ENCODE data around the gene ST6GAL2.

The ST6GAL2 gene

GRCh38 chr2:106885971-106886915 is at the start of gene ST6GAL2:
TSS of gene ST6GAL2 (minus strand) at chr2:106886167. CDS start at chr2:106843977, 42,190 bp downstream.
- no peak for DNase-seq (ENCODE audit: low read depth)

GRCh38 chr2:106932644-106933043 is 46.7 kb upstream of the ST6GAL2 start:
- DNase-seq (ENCODE audit: low read depth) = no peak

DNA sequence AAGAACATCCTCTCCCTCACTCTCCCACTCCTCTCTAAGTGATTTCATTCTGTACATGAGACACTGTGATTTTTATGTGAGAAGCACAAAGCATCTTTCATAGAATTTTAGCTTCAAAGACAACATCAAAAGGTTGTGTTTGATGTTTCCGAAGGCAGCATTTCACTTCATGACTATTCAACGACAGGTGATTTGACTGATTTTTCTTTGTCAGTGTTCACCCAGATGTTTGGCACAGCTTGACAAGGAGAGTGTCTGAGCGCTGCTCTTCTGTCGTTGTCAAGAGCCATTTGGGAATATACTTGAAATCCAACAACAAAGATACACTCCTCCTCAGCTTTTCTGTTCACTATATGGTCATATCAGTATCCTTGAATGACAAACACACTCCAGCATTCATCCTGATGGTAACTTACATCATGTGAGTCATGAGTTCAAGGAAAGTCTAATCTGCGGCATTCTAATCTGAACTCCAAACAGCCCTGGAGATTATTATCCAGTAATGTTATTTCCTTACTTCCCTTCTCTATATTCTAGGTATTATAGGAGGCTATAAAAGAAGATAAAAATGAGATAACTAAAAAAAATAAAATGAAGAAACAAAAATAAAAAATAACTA is 45.9 kb upstream of the ST6GAL2 start:
- DNase-seq (ENCODE audit: low read depth) = no peak

- DNase-seq (ENCODE audit: low read depth) = no peak
Observed at GRCh38 chr2:106921451-106921850, 35.5 kb upstream of the ST6GAL2 start.

- no peak for DNase-seq (ENCODE audit: low read depth)
Observed at GRCh38 chr2:106919012-106919411, 33.0 kb upstream of the ST6GAL2 start.

DNA sequence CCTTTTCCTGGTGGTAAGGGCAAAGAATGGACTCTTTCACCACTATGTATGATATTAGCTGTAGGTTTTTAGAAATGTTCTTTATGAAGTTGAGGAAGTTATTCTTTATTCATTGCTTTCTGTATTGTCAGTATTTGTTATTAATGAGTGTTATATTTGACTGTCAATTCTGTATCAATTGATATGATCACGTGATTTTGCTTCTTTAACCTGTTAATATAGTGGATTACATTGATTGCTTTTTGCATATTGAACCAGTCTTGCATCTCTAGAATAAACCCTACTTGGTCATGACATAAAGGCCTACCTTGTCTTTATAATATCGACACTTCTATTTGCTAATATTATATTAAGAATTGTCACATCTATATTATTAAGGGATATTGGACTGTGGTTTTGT is 18.3 kb upstream of the ST6GAL2 start:
- DNase-seq (ENCODE audit: low read depth) = no peak

DNA sequence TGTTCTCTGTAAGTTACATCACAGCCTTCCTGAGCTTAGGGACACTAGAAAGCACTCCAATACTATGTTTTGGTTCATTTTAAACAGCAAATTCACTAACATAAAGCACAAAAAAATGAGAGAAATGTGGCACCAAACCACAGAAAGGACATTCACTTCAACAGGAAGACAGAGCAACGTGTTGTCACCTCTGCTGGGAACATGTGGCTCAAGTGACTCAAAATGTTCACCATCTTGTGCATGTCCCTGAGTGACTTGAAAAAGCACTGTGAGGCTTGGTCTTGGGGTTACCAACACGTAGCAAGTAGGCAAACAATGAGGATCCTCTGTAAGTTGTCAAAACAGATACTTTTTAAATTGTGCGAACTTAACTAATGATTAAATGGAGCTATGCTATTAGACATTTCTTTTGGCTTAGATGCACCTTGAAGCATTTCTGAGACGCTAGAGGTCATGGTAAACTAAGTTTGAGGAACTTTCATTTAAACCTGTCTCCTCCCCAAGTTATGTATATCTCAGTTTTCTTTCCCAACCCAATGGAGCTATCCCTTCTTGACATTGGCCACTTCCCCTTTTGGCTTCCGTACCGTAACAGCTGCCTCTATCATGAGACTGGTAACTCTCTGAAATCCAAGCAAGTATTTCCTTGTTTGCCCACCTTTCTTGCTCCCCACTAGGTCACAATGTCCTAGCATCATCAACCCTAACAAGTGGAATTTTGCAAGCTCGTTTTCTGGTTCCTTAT is 14.0 kb upstream of the ST6GAL2 start:
- no peak for DNase-seq (ENCODE audit: low read depth)

- no peak for DNase-seq (ENCODE audit: low read depth)
Observed at GRCh38 chr2:106894545-106894944, 8.6 kb upstream of the ST6GAL2 start.

- DNase-seq (ENCODE audit: low read depth) = no peak
Observed at GRCh38 chr2:106892048-106892447, 6.1 kb upstream of the ST6GAL2 start.

DNA sequence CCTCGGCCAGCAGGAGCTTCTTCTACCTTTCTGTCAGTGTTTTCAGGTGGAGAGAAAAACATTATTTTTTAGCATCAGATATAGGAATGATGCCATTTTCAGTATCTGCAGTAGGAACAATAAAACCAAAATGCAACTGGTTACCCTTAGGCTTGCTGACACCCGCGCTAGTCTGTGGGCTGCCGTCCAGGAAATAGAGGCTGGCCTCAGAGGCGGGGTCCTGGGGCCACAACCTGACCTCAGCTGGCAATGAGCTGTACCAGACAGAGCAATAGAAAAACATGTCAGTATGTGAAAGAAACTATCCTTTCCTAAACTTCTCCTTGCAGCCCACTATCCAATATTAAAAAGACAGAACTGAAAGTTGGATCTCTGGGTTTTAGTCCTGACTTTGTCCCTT is 4.6 kb upstream of the ST6GAL2 start:
- no peak for DNase-seq (ENCODE audit: low read depth)

DNA sequence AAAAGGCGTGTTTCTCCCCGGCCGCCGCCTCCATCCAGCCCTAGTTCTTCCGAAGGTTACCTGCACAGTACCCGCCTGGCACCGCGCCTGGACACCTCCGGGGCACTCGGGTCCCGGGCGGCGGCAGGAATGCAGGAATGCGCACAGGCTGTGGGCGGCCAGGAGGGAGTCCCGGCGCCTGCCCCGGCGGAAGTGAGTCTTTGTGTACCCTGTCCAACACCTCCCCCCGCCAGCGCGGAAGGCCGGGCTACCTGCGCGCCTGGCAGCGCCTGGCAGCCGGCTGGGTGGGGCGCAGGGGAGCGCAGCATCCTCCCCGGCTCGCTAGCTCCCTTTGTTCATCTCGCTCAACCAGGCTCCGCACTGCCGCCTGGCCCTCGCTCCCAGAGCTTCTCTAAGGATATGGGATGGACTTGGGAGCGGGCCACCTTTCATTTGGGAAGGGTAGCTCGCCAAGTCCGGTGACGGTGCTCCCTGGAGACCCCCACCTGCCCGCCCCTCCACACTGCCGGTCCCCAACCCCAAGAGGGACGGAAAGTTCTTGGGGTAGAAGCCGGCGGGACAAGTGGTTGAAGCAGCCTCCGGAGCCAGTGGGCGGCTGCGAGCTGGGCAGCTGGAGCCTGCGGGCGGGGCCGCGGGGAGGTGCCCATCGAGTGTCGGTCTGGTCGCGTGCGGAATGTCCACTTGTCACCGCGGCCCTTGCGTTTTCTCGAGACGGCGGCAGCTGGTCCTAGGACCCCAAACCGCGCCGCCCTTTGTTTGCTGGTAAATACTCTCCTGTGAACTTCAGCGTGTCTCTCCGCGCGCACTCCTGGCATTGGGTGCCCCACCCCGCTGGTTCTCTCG is 1.2 kb upstream of the ST6GAL2 start:
- DNase-seq (ENCODE audit: low read depth) = no peak

DNA sequence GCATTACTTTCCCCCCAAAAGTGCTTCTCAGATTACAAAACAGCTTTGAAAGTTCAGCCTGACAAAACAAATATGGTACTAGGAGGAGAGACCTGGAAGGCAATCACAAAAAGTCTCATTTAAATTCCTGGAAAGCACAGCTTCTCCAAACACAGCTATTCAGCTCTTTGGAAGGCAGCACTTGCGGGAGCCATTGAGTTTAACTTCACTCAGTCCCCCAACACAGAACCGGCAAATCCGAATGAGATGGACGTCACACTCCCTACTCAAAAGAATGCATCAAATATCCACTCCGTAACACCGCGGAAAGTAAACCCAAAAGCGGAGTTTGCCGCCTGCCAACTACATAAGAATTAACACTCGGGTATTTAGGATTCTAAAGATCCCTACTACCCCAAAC is 638 bp downstream of the ST6GAL2 start:
- no peak for DNase-seq (ENCODE audit: low read depth)

GRCh38 chr2:106882673-106883072 is 3.3 kb downstream of the ST6GAL2 start:
- no peak for DNase-seq (ENCODE audit: low read depth)

DNA sequence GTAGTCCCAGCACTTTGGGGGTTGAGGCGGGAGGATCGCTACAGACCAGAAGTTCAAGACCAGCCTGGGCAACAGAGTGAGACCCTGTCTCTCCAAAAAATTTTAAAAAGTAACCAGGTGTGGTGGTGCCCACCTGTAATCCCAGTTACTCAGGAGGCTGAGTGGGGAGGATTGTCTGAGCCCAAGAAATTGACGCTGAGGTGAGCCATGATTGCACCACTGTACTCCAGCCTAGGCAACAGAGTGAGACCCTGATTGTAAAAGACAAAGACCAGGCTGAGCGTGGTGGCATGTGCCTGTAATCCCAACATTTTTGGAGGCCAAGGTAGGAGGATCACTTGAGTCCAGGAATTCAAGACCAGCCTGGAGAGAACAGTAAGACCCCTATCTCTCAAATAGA is 7.8 kb downstream of the ST6GAL2 start:
- no peak for DNase-seq (ENCODE audit: low read depth)

DNA sequence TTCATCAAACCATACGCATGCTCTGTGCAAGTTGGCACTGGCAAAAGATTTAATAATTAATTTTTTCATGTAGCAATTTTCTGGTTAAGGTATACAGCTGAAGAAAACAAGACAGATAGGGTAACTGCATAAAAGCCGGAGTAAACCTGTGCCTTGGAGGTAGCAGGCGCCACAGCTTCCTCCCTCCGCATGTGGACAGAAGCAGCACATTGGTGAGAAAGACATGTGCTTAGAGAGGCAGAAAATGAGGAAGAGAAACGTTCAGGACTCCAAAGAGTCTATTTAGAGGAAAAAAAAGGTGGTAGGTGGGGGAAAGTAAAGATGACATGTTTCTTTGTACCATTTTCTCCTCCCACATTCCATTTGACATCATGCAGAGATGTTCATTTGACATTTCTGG is 9.3 kb downstream of the ST6GAL2 start:
- DNase-seq (ENCODE audit: low read depth) = no peak

DNA sequence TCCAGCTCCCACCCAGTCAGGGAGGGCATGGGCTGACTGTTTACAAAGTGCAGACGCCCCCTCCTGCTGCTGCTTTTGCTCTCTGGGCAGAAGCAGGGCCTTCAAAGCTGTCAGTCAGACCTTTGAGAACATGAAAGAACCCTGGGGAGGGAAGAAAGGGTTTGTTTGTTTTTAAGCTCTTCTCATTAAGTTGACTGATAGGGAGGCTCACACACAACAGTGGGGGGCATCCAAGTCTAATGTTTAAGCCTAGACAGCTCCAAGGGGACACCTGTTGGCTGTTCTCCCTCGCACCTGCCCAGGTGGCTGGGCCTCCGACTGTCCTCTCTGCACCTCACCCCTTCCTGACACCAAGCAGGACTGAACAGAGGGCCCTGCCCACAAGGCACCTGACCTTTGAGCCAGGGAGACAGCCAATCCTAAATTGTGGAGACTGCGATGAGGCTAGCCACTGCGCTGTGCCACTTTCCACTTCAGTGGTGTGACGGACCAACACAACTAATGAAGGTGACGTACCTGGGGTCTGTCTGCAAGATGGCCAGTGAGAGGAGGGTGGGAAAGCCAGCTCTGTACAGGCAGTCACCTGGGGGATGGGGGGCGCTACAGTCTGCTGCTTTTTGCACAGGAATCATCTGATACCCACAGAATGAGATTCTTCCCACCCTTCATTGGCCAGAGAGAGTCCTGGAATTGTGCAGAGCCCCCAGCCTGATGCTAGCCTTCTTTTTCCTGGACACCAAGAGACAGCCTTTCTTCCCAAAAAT is 16.3 kb downstream of the ST6GAL2 start:
- DNase-seq (ENCODE audit: low read depth) = no peak

DNA sequence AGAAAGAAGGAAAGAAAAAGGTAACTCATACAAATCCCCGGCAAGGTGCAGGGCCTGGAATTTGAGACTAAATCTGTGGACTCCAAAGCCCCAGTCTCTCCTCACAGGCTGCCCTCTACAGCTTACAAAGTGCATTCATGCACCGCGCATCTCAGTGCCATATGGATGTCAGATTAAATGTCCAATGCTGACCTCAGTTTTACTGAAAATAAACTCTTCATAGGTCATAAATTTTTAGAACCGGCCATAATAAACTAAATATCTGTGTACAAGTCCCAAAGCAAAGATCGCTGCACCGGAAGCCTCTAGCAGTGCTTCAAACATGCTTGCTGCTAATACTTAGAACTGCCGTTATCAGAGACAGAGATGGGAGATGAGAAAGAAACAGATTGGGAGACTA is 17.7 kb downstream of the ST6GAL2 start:
- DNase-seq (ENCODE audit: low read depth) = no peak

DNA sequence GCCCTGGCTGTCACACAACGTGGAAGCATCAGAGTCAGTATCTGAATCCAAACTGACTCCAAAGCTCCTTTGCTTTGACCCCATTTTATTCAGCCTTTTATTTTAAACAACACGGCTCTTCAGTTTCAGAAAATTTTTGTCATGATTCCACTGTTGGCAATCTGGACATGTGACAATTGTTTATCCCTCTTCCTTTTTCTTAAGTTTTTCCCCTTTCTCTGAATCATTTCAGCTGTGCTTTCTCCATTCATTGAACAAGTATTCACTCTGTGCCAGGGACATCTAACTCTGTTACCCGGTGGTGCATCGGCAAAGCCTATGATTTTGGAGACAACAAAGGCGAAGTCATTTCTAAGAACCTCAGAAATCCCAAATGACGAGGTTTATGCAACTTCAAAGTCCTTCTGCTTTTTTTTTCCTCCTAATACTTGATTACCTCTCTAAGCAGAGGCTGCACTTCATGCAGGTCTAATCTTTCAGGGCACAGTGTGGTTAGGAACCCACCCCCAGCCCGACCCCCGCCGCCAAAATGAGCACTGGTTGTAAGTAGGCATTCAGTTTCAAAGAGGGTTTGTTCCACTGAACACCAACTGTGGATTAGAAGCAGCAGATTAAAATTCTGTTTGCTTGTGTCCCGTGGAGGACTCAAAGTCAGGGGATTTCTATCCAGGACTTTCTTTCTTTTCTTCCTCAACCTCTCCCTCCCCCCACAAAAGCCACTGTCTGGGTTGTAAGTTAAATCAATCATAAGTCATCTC is 18.6 kb downstream of the ST6GAL2 start:
- DNase-seq (ENCODE audit: low read depth) = no peak

- DNase-seq (ENCODE audit: low read depth) = no peak
Observed at GRCh38 chr2:106866641-106867040, 19.3 kb downstream of the ST6GAL2 start.

DNA sequence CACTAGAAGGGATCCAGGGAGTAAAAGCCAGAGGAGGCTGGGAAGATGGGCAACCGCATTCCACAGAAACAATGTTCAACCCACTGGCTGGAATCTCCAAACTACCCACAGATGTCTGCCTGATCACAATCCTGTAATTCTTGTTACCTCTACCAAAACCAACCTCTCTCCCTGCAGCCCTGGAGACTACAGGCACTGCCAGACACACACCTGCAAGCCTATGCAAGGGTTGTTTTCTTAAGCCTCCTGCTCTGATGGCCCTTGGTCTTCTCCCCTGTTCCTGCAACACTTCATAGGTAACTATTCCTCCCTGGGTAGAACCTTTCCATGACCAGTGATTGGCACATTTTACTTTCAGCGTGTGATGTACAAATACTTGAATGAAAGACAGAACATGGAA is 21.9 kb downstream of the ST6GAL2 start:
- no peak for DNase-seq (ENCODE audit: low read depth)

Measured in stimulated activated CD8-positive, alpha-beta memory T cell treated with anti-CD3 and anti-CD28 coated beads, Interleukin-15, amount 100 ng/mL, for 24 hours (primary cell).